EH (cell line): Measurements from ENCODE around the gene PPP2R5E.

Experiments
- DNase-seq: peaks from one replicate; pipeline ENCODE4 v3.0.0-alpha.2; 2015; ENCODE audit warnings: low read depth

Gene PPP2R5E

DNA sequence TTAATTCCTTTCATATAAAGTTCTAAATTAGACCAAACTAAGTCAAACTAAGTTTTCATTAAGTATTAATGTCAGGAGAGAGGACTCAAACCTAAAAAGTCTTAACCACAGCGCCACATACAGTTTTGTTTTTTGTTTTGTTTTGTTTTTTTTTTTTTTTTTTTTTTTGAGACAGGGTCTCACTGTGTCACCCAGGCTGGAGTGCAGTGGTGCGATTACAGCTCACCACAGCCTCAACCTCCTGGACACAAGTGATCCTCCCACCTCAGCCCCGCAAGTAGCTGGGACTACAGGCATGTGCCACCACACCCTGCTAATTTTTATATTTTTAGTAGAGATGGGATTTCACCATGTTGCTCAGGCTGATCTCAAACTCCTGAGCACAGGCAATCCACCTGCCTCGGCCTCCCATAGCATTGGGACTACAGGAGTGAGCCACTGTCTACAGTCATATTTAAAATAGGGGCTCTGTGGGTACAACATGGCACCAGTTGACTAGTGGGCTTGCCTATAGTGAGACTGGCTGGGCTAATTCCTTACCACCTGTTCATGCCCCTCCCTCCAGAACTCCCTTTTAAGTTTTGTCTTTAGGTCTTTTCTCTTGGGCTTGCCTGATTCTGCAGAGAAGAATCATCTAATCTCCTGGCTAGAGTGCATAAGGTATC, 110.2 kb downstream of the PPP2R5E start:
- no peak for DNase-seq

DNA sequence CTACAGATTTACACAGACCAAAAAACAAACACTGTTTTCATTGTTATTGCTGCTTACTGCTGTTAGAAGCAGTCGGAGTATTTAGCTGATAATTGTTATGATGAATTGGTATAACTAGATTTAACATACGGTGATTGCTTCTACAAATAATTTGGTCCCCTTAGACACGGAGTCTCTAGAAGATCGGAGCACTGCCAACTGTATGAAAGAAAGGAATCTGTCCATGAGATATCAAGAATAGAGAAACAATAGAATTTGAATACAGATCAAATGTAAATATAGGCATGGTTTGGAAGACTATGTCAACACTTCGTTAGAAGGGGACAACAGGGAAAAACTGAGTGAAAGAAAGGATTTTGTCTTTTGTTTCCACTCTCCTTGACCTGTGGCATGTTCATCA, 110.9 kb downstream of the PPP2R5E start:
- no peak for DNase-seq

GRCh38 chr14:63431466-63431865, 111.7 kb downstream of the PPP2R5E start:
- DNase-seq = no peak

DNA sequence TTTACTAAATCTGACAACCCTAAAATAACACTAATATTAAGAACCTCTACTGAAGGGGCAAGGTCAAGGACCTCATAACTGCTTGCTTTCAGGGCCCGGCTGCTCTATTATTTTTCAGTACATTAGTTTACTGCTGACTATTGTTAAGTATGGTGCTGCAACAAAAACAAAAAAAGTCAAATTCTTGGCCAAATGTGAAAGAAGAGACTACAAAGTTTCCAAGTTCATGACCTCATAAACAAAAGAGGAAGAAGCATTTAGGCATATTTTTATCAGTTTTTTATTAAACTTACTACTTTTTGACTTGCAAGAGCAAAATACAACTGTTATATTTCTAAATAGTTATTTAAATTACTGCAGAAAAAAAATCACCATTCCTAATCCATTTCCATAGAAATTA, 114.7 kb downstream of the PPP2R5E start:
- DNase-seq = no peak

- DNase-seq = peak; percentile 21
Observed at GRCh38 chr14:63426838-63427352, 116.3 kb downstream of the PPP2R5E start.

- DNase-seq = no peak
Observed at GRCh38 chr14:63423889-63424288, 119.3 kb downstream of the PPP2R5E start.

- DNase-seq = no peak
Observed at GRCh38 chr14:63423381-63423780, 119.8 kb downstream of the PPP2R5E start.

DNA sequence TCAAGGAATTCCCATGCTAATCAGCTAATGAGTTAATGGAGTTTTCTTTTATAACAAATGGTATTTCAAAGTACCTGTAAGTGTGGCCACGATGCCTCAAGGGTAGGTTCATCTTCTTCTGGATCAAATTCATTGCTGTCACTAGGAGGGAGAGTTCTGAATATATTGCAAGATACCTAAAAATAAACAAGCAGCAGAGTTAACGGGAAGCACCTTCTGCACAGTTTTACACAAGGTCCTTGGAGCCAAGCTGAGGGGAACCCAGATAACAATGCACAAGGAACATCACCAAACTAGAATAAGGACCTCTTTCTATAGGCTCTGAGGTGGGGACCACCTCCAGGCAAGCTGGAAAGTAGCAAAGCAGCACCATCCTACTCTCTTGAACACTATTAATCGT, 121.3 kb downstream of the PPP2R5E start:
- no peak for DNase-seq

DNA sequence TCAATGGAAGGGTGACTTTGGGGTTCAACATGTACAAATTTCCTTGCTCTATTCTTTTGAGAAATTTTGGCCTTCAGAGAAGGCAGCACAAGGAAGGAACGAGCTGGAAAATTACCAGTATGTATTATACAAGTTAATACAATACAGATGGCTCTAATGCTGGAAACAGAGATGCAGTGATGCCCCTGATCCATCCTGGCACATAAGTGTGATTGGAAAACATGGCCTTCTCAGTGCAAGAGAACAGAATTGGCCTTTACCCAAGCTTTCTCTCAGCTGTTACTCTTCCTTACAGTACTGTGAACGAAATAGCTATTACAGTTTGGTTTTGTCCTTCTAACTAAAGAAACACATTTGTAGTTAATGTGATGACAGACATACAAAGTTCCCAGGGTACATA, 122.0 kb downstream of the PPP2R5E start:
- no peak for DNase-seq

GRCh38 chr14:63418020-63418419, 125.2 kb downstream of the PPP2R5E start:
- no peak for DNase-seq

- DNase-seq = no peak
Observed at GRCh38 chr14:63413009-63413408, 130.2 kb downstream of the PPP2R5E start.

GRCh38 chr14:63406333-63406732, 136.8 kb downstream of the PPP2R5E start:
- DNase-seq = no peak

DNA sequence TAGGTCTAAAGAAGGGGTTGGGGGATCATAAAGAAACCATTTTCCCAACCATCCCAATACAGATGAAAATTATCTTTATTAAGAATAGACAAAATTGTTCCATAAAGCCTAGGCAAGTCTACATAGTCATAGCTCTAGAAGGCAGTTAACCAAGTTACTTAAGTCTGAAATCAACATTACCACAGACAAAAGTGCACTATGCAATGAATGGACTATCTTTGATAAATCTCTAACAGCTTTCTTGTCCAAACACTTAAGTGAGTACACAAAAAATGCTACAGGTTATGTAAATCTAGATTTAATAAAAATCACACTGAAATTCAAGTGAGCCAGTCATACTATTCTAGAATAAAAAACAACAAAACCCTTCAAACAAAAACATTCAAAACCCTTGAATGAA, 137.5 kb downstream of the PPP2R5E start:
- DNase-seq = no peak

- no peak for DNase-seq
Observed at GRCh38 chr14:63404906-63405305, 138.3 kb downstream of the PPP2R5E start.

GRCh38 chr14:63401646-63402045, 141.5 kb downstream of the PPP2R5E start:
- no peak for DNase-seq

- DNase-seq = no peak
Observed at GRCh38 chr14:63398952-63399351, 144.2 kb downstream of the PPP2R5E start.

DNA sequence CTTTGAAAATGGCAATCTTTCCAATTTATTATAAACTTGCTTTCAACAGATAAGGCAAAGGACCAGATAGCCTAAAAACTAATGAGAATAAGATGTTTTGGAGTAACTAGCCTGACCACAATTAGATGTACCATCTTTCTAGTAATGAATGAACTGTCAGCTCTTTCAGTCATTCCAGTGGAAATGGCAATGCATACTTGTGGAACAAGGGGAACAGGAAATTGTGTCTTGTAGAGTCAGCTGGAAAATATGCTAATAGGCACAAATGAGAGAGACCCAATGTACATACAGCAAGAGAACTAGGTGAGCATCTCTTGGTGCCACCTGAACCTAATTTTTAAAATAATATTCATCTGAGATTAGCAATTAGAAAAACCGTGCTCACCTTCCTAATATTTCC, 148.3 kb downstream of the PPP2R5E start:
- peak; percentile 65 for DNase-seq

DNA sequence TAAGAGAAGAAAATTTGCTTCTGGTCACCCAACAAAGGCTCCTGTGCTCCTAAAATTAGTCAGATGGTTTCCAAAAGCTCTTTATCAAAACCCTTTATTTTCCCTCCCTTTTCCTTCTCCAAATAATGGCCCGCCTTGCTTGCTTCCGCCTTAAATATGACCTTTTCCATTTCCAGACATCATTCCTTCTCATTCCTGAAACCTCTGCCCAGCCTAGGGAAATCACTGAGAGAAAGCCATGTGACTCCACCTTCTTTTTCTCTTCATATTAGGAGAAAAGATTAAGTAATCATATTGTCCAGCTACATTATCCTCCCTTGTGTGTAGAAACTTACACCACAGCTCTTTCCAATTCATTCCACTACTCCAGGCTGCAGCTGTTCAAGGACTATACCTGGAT, 148.7 kb downstream of the PPP2R5E start:
- no peak for DNase-seq

DNA sequence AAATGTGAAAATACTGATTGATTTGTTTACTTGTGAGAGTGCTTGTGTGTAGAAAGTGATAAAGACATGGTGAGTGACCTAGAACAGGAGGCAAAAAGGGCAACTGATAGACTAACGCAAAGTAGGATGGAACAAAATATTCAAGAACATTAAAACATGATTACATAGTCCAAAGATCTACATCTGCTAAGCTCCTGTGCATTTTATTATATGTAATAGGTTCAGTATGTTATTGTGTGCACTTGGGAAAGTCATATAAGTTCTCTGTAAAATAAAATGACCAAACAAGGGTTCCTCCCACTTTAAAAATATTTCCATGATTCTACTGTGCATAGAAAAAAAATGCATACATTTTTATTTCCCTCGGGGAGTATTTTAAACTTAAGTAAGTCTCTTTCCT, 150.2 kb downstream of the PPP2R5E start:
- no peak for DNase-seq

- DNase-seq = no peak
Observed at GRCh38 chr14:63392236-63392635, 150.9 kb downstream of the PPP2R5E start.

DNA sequence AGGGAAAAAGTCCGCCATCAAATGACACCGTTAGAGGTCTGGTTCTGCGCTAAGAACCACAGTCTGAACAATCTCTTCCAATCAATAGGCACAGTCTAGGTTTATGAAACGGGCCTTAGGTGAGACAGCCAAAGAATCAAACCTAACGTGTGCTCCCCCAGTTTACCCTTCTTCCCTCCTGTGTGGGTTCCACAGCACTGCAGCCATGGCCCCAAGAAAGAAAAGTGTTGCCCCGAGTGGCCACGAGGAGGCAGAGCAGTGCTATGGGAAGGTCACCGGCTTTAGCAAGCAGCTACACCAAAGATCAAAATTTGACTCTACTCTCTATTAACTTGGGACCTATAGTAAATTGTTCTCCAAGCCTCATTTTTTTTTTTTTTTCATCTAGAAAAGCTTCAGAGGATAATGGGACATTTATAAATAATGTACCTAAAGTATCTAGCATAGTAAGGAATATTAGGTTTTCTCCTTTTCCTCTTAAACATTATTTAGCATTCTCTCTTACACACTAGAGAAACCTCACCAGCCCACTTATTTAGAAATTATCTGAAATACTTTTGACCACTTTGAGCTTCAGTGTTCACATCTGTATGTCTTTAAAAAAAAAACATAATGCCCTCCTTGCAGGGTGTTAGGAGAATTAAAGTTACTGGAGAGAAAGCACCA, 154.3 kb downstream of the PPP2R5E start:
- DNase-seq = peak; percentile 65

DNA sequence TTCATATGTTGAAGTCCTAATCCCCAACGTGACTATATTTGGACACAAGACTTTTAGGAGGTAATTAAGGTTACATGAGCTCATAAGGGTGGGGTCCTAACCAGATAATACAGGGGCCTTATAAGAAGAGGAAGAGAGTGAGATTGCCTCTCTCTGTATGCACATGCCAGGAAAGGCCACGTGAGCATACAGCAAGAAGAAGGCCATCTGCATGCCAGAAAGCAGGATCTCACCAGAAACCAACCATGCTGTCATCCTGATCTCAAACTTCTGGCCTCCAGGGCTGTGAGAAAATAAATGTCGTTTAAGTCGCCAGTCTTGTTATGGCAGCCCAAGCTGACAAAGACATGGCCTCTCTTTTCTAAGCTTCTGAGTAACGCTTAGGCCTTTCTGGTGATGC, 155.5 kb downstream of the PPP2R5E start:
- DNase-seq = no peak

- DNase-seq = no peak
Observed at GRCh38 chr14:63383776-63384367, 159.3 kb downstream of the PPP2R5E start.
